A673 (cell line): ENCODE measurements around the gene SMC3. TPM values are rescaled to one million over a fixed set of nuclear protein-coding genes. Genes with fewer than 3 reads are reported as not detected.
A peak's percentile ranks its signal among the peaks of the same experiment; 100 is the strongest.

Source experiments
- BruUV-seq: library from RNA; stranded (reverse); fragments of 400-500 nt; replicated peaks from 2 replicates; lab custom pipeline; 2021; lab: Mats Ljungman, UMichigan
- CTCF ChIA-PET: fragments of 300-600 bp; sonication (Branson Sonifier 250); formaldehyde crosslinking; loops from one replicate; lab custom pipeline; 2022; ENCODE audit warnings: antibody characterized with exemption; lab: Charles Lee
- POLR2A ChIA-PET: fragments of 300-600 bp; sonication (Branson Sonifier 250); formaldehyde crosslinking; loops from one replicate; lab custom pipeline; 2022; ENCODE audit warnings: antibody characterized with exemption; ENCODE audit not compliant: low non-redundant PET; lab: Charles Lee
- DNase-seq: peaks from one replicate; pipeline ENCODE4 v3.0.0-alpha.2; 2015; ENCODE audit warnings: low spot score
- H3K27ac ChIP-seq: fragments of 200-600 bp; sonication (generic); 2 replicates; pipeline ENCODE4 v1.5.1; 2016; ENCODE audit warnings: mixed run types, low read depth, mild to moderate bottlenecking, mixed read lengths, antibody characterized with exemption, low read length; ENCODE audit not compliant: poor library complexity, severe bottlenecking
- H3K27me3 ChIP-seq: fragments of 200-600 bp; sonication (generic); replicated peaks from 2 replicates; pipeline ENCODE4 v1.6.1; 2017; ENCODE audit warnings: mixed run types, low read depth, mild to moderate bottlenecking, mixed read lengths, antibody characterized with exemption, low read length; ENCODE audit not compliant: insufficient read depth, poor library complexity
- H3K36me3 ChIP-seq: fragments of 200-600 bp; sonication (generic); 2 replicates; pipeline ENCODE4 v1.6.1; 2016; ENCODE audit warnings: mixed run types, mild to moderate bottlenecking, mixed read lengths, antibody characterized with exemption, low read length; ENCODE audit not compliant: insufficient read depth, poor library complexity, severe bottlenecking
- H3K4me1 ChIP-seq: fragments of 200-600 bp; sonication (generic); 2 replicates; pipeline ENCODE4 v1.6.1; 2017; ENCODE audit warnings: mixed run types, mild to moderate bottlenecking, mixed read lengths, antibody characterized with exemption, low read length; ENCODE audit not compliant: insufficient read depth, poor library complexity, severe bottlenecking
- H3K4me3 ChIP-seq: fragments of 200-600 bp; sonication (generic); 2 replicates; pipeline ENCODE4 v1.5.1; 2016; ENCODE audit warnings: low read depth, mixed run types, mild to moderate bottlenecking, mixed read lengths, low read length; ENCODE audit not compliant: poor library complexity, severe bottlenecking
- H3K9me3 ChIP-seq: fragments of 200-600 bp; sonication (generic); 2 replicates; pipeline ENCODE4 v1.6.1; 2016; ENCODE audit warnings: mixed run types, low read depth, mild to moderate bottlenecking, mixed read lengths, antibody characterized with exemption, low read length; ENCODE audit not compliant: poor library complexity, severe bottlenecking
- EZH2 ChIP-seq: fragments of 200-600 bp; sonication (generic); IDR thresholded peaks from 2 replicates; pipeline ENCODE4 v1.6.1; 2017; ENCODE audit warnings: borderline replicate concordance, low read depth, mild to moderate bottlenecking, mixed read lengths, antibody characterized with exemption, low read length; ENCODE audit not compliant: poor library complexity, severe bottlenecking
- intact Hi-C: fragments of 100-400 bp; cut with micrococcal nuclease; formaldehyde crosslinking; loops from one replicate; pipeline ENCODE4 v1.10.0; 2022; ENCODE audit not compliant: unreplicated experiment
- total RNA-seq: library from RNA; stranded (reverse); gene quantifications from 2 replicates; pipeline ENCODE4 v1.2.3, GENCODE V29; 2021
- TF ChIP-seq, protein P1 (sequence below): fragments of 300-800, 200-600 bp; sonication (generic); conservative IDR thresholded peaks from 2 replicates; pipeline ENCODE4 v1.5.1; 2017; ENCODE audit warnings: low read depth, mild to moderate bottlenecking, antibody characterized with exemption, low read length, moderate library complexity, mixed read lengths

The SMC3 gene
- total RNA-seq, 1 experiment from 2014 or later, result 107 TPM

- Histone ChIP-seq H3K36me3 (peaks cover 24% of the 10 kb centered on the region), H3K27me3 (no peaks in the 10 kb centered on the region), H3K9me3 (no peaks in the 10 kb centered on the region), H3K4me1 (peaks cover 41% of the 10 kb centered on the region), H3K27ac (no peak overlapping the region), H3K4me3 (peak overlapping the region; percentile 98)
- ChIA-PET CTCF (interaction anchor here (1.1 kb wide), 1 partner anchor 264 kb away, joined by 10 read pairs; the partner anchor contains the start of gene SMNDC1), POLR2A (no interaction called here)
- intact Hi-C loops, result no loop called here
- DNase-seq, result no peak
- TF ChIP-seq EZH2, result no peak
- TF ChIP-seq, protein P1, sequence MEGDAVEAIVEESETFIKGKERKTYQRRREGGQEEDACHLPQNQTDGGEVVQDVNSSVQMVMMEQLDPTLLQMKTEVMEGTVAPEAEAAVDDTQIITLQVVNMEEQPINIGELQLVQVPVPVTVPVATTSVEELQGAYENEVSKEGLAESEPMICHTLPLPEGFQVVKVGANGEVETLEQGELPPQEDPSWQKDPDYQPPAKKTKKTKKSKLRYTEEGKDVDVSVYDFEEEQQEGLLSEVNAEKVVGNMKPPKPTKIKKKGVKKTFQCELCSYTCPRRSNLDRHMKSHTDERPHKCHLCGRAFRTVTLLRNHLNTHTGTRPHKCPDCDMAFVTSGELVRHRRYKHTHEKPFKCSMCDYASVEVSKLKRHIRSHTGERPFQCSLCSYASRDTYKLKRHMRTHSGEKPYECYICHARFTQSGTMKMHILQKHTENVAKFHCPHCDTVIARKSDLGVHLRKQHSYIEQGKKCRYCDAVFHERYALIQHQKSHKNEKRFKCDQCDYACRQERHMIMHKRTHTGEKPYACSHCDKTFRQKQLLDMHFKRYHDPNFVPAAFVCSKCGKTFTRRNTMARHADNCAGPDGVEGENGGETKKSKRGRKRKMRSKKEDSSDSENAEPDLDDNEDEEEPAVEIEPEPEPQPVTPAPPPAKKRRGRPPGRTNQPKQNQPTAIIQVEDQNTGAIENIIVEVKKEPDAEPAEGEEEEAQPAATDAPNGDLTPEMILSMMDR, result no peak
- BruUV-seq, result TSS peak; percentile 30
Measured at GRCh38 chr10:110569122-110569521, 1.6 kb downstream of the SMC3 start.

DNA sequence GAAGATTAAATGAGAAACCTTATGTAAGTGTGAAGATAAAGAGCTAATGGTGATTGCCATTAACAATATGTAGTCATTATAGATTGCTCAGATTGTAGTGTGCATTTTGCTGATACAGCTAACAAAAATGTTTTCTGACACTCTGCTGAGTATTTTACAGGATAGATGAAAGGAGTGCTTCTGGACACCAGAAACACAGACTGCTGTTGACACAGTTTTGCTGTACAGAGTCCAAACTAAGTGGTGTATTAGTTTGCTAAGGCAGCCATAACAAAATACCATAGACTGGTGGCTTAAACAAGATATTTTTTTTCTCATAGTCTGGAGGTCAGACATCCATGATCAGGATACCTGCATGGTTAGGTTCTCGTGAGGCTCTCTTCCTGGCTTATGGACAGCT is 2.2 kb downstream of the SMC3 start:
- Histone ChIP-seq H3K4me3 (peak overlapping the region; percentile 98), H3K27me3 (no peaks in the 10 kb centered on the region), H3K9me3 (no peaks in the 10 kb centered on the region), H3K27ac (no peak overlapping the region), H3K36me3 (peaks cover 29% of the 10 kb centered on the region), H3K4me1 (peaks cover 41% of the 10 kb centered on the region)
- no peak for DNase-seq
- ChIA-PET POLR2A (no interaction called here), CTCF (interaction anchor here (1.1 kb wide), 1 partner anchor 265 kb away, joined by 10 read pairs; the partner anchor contains the start of gene SMNDC1)
- TF ChIP-seq EZH2, result no peak
- TF ChIP-seq, protein P1, result no peak
- intact Hi-C loops, result no loop called here
- BruUV-seq, result no TSS peak

DNA sequence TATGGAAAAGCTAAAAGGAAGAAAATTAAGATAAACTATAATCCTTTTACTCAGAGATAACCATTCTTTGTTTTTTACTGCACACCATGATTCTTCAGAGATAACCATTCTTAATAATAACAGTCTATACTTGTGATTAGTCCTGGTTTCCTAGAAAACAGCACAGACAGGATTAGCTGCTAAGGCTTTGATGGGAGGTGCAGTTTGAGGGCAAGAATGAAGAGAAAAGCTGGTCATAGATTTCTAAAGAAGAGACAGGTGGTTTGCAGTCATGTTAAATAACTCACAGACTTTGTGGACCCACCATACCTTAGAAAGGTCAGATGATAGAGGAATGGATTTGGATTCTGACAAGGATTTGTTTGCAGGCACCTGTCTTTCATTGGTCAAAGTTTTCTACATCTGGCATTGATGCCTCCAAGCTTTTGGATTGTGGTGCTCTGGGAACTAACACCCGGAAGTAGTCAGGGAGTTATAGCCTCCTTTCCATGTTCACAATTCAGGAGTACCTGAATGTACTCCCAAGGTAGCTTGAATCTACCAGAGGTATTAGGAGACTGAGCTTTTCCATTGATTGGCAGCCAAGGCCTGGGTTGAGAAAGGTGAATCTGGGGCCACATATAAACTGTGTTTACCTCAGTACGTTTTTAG is 3.7 kb downstream of the SMC3 start:
- no peak for DNase-seq
- peaks cover 44% of the 10 kb centered on the region for H3K36me3 ChIP-seq
- ChIA-PET POLR2A (no interaction called here), CTCF (no interaction called here)
- no peaks in the 10 kb centered on the region for H3K9me3 ChIP-seq
- BruUV-seq, result no TSS peak
- no peaks in the 10 kb centered on the region for H3K27me3 ChIP-seq
- no peak overlapping the region for H3K27ac ChIP-seq
- no peak for TF ChIP-seq EZH2
- TF ChIP-seq, protein P1, result no peak
- intact Hi-C loops, result no loop called here
- H3K4me1 ChIP-seq, result peaks cover 46% of the 10 kb centered on the region
- H3K4me3 ChIP-seq, result no peak overlapping the region
